ENCODE measurements around the gene MICAL1. TPM values are rescaled to one million over a fixed set of nuclear protein-coding genes. Genes with fewer than 3 reads are reported as not detected.

Gene MICAL1
- total and polyA plus RNA-seq, 10 of the 15 experiments (the other 5 are each of a cell fraction or from before 2014, with no cell fraction given) = 0.32 to 71.6 (median 45.3) TPM

DNA sequence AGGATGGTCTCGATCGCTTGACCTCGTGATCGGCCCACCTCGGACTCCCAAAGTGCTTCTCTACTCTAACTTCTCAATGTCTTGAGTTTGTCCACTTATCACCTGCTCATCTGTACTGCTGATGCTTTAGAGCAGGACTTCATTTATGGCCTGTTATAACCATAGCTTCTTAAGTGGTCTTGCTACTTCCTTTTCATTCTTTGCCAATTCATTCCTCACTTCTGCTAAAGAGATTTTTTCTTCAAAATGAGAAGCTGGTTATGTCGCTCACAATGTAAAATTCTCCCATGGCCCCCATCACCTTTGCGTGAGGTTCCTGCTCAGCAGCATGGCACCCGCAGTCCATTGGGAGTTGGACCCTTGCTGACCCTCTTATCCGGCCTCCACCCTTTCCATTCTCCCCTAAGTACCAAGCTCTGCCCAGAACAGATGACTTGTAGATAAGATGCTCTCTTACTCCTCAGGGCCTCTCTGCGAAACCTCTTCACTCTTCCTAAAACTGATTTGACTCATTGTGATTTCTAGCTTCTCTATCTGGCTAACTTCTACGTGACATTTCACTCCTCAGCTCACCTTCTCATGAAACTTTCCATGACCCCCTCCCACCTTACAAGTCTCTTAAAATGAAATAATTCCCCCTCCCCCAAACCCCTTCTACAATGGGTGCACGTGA lies 59.4 kb downstream of the MICAL1 start:
- BruUV-seq (replicated peaks) = no TSS peak
- Histone ChIP-seq H3K27ac (ENCODE audit: control insufficient read depth, insufficient read depth) (no peak overlapping the region), H3K27me3 (replicated peaks in 1 of 2; ENCODE audit: control insufficient read depth in 2 of 2, insufficient read depth in 2 of 2, low read length in 1 of 2) (no peaks in the 10 kb centered on the region), H2AFZ (ENCODE audit: control insufficient read depth, low read depth, low read length) (peak overlapping the region; percentile 5; the same call in 1 of the 2 replicates), H3K36me3 (ENCODE audit: control insufficient read depth in 2 of 2, insufficient read depth in 2 of 2, low read length in 1 of 2) (no peaks in the 10 kb centered on the region), H3K9ac (ENCODE audit: control insufficient read depth, insufficient read depth, low read length) (no peak overlapping the region), H4K20me1 (ENCODE audit: control insufficient read depth, insufficient read depth) (no peaks in the 10 kb centered on the region), H3K4me3 (no peak overlapping the region), H3K79me2 (ENCODE audit: control insufficient read depth, insufficient read depth, low read length) (no peaks in the 10 kb centered on the region), H3K4me2 (ENCODE audit: control insufficient read depth, insufficient read depth) (no peak overlapping the region), H3K4me1 (ENCODE audit: control insufficient read depth, insufficient read depth, low read length) (peaks cover 3% of the 10 kb centered on the region; the same call in 1 of the 2 replicates), H3K9me3 (replicated peaks; ENCODE audit: control insufficient read depth, insufficient read depth, low read length) (no peaks in the 10 kb centered on the region)
- DNase-seq (ENCODE audit: low read depth, low spot score) = no peak
- ATAC-seq = no peak
- ChIA-PET CTCF (interaction anchor here (0.7 to 0.9 kb wide), 2 partner anchors 11 to 208 kb away, joined by 3 read pairs; no protein-coding TSS in a partner anchor), SMC1A (ENCODE audit: uncharacterized antibody, unreplicated experiment) (interaction anchor here (0.9 to 1.5 kb wide), 2 partner anchors 15 to 40 kb away, joined by 3 to 6 read pairs; no protein-coding TSS in a partner anchor), RAD21 (ENCODE audit: unreplicated experiment) (interaction anchor here (0.7 kb wide), 1 partner anchor 56 kb away, joined by 3 read pairs; no protein-coding TSS in a partner anchor), POLR2A (no interaction called here)
- in situ Hi-C loops (cut with MboI) (no loop called here), intact Hi-C loops (cut with micrococcal nuclease; ENCODE audit: unreplicated experiment) (no loop called here)
- FAIRE-seq = no peak
- TF ChIP-seq, protein P1, sequence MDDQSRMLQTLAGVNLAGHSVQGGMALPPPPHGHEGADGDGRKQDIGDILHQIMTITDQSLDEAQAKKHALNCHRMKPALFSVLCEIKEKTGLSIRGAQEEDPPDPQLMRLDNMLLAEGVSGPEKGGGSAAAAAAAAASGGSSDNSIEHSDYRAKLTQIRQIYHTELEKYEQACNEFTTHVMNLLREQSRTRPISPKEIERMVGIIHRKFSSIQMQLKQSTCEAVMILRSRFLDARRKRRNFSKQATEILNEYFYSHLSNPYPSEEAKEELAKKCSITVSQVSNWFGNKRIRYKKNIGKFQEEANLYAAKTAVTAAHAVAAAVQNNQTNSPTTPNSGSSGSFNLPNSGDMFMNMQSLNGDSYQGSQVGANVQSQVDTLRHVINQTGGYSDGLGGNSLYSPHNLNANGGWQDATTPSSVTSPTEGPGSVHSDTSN (IDR thresholded peaks at IDR 0.05; ENCODE audit: insufficient replicate concordance, low read depth, low read length) = no peak
- TF ChIP-seq CEBPB (IDR thresholded peaks at IDR 0.05; ENCODE audit: borderline replicate concordance in 1 of 2, low read depth in 2 of 2, low read length in 2 of 2) (no peak), MYC (IDR thresholded peaks at IDR 0.05; ENCODE audit: insufficient read depth, insufficient read length, insufficient replicate concordance, low read length, severe bottlenecking) (no peak), BMI1 (IDR thresholded peaks at IDR 0.05; ENCODE audit: borderline replicate concordance) (no peak), MTA2 (IDR thresholded peaks at IDR 0.05; ENCODE audit: low read depth) (no peak), SMAD5 (IDR thresholded peaks at IDR 0.05; ENCODE audit: low read depth) (no peak), EGR1 (IDR thresholded peaks at IDR 0.05; ENCODE audit: borderline replicate concordance in 1 of 2, low read depth in 2 of 2, low read length in 2 of 2) (no peak)
- WGBS (ENCODE audit: insufficient coverage, insufficient replicate concordance, low lambda C conversion rate, missing lambda C conversion rate) = 51% methylated on average over 12 of the region's 12 CpGs

Other genes starting within 250 kb of the MICAL1 start
- gene CD164, start 73.3 kb downstream of the MICAL1 start, total RNA-seq (2014; rRNA removed) = 159 and 192 TPM in 2 replicates
- gene CD164, start 73.3 kb downstream of the MICAL1 start, total RNA-seq (2014; rRNA removed; fragmentation: Illumina TruSeq; extraction: Trizol) = 146 and 148 TPM in 2 replicates
- gene CD164, start 73.3 kb downstream of the MICAL1 start, total RNA-seq (2021) = 186 and 199 TPM in 2 replicates
- 447 and 530 TPM in 2 replicates for gene CD164, start 73.3 kb downstream of the MICAL1 start, polyA plus RNA-seq (2011; rRNA removed)
- 223 and 232 TPM in 2 replicates for gene CD164, start 73.3 kb downstream of the MICAL1 start, polyA plus RNA-seq (2014; fragmentation: Illumina TruSeq; extraction: Trizol)
- gene CD164, start 73.3 kb downstream of the MICAL1 start, polyA plus RNA-seq (2014; fragmentation: Nextera tagmentation; extraction: Ambion mirVana) = 100 to 1,000 TPM; 145 to 229 TPM
- gene CD164, start 73.3 kb downstream of the MICAL1 start, polyA plus RNA-seq (2014; rRNA removed) = 134 and 154 TPM in 2 replicates
- gene CD164, start 73.3 kb downstream of the MICAL1 start, polyA plus RNA-seq (2016; fragmentation: Nextera tagmentation; extraction: Ambion mirVana) = 100 to 1,000 TPM; 237 to 247 TPM
- 0.11 TPM in 1 of 2 replicates, not detected in the other for gene PPIL6, start 15.1 kb downstream of the MICAL1 start, total RNA-seq (2014; rRNA removed)
- not detected in 2 replicates for gene PPIL6, start 15.1 kb downstream of the MICAL1 start, total RNA-seq (2014; rRNA removed; fragmentation: Illumina TruSeq; extraction: Trizol)
- gene PPIL6, start 15.1 kb downstream of the MICAL1 start, total RNA-seq (2021) = 0.37 TPM in 1 of 2 replicates, not detected in the other
- not detected in 2 replicates for gene PPIL6, start 15.1 kb downstream of the MICAL1 start, polyA plus RNA-seq (2011; rRNA removed)
- gene PPIL6, start 15.1 kb downstream of the MICAL1 start, polyA plus RNA-seq (2014; fragmentation: Illumina TruSeq; extraction: Trizol) = 0.01 TPM in 1 of 2 replicates, not detected in the other
- not detected for gene PPIL6, start 15.1 kb downstream of the MICAL1 start, polyA plus RNA-seq (2014; fragmentation: Nextera tagmentation; extraction: Ambion mirVana)
- 0.12 TPM in 1 of 2 replicates, not detected in the other for gene PPIL6, start 15.1 kb downstream of the MICAL1 start, polyA plus RNA-seq (2014; rRNA removed)
- under 1 TPM; 0.17 to 0.26 TPM for gene PPIL6, start 15.1 kb downstream of the MICAL1 start, polyA plus RNA-seq (2016; fragmentation: Nextera tagmentation; extraction: Ambion mirVana)
- 13.8 and 15.4 TPM in 2 replicates for gene SMPD2, start 15.0 kb downstream of the MICAL1 start, total RNA-seq (2014; rRNA removed)
- 8.1 and 9.7 TPM in 2 replicates for gene SMPD2, start 15.0 kb downstream of the MICAL1 start, total RNA-seq (2014; rRNA removed; fragmentation: Illumina TruSeq; extraction: Trizol)
- gene SMPD2, start 15.0 kb downstream of the MICAL1 start, total RNA-seq (2021) = 12.3 and 13.0 TPM in 2 replicates
- 6.4 and 9.0 TPM in 2 replicates for gene SMPD2, start 15.0 kb downstream of the MICAL1 start, polyA plus RNA-seq (2011; rRNA removed)
- gene SMPD2, start 15.0 kb downstream of the MICAL1 start, polyA plus RNA-seq (2014; fragmentation: Illumina TruSeq; extraction: Trizol) = 10.4 and 13.4 TPM in 2 replicates
- gene SMPD2, start 15.0 kb downstream of the MICAL1 start, polyA plus RNA-seq (2014; fragmentation: Nextera tagmentation; extraction: Ambion mirVana) = under 1 TPM; 0.06 to 0.73 TPM
- gene SMPD2, start 15.0 kb downstream of the MICAL1 start, polyA plus RNA-seq (2014; rRNA removed) = 13.2 and 15.3 TPM in 2 replicates
- gene SMPD2, start 15.0 kb downstream of the MICAL1 start, polyA plus RNA-seq (2016; fragmentation: Nextera tagmentation; extraction: Ambion mirVana) = 1 to 10 TPM; 9.6 to 9.8 TPM
- 14.7 and 17.9 TPM in 2 replicates for gene ZBTB24, start 27.4 kb upstream of the MICAL1 start, total RNA-seq (2014; rRNA removed)
- gene ZBTB24, start 27.4 kb upstream of the MICAL1 start, total RNA-seq (2014; rRNA removed; fragmentation: Illumina TruSeq; extraction: Trizol) = 17.7 and 17.8 TPM in 2 replicates
- 11.9 and 12.4 TPM in 2 replicates for gene ZBTB24, start 27.4 kb upstream of the MICAL1 start, total RNA-seq (2021)
- 7.3 and 7.8 TPM in 2 replicates for gene ZBTB24, start 27.4 kb upstream of the MICAL1 start, polyA plus RNA-seq (2011; rRNA removed)
- gene ZBTB24, start 27.4 kb upstream of the MICAL1 start, polyA plus RNA-seq (2014; fragmentation: Illumina TruSeq; extraction: Trizol) = 12.1 and 13.3 TPM in 2 replicates
- 1 to 10 TPM; 2.9 to 3.0 TPM for gene ZBTB24, start 27.4 kb upstream of the MICAL1 start, polyA plus RNA-seq (2014; fragmentation: Nextera tagmentation; extraction: Ambion mirVana)
- 7.4 and 7.6 TPM in 2 replicates for gene ZBTB24, start 27.4 kb upstream of the MICAL1 start, polyA plus RNA-seq (2014; rRNA removed)
- gene ZBTB24, start 27.4 kb upstream of the MICAL1 start, polyA plus RNA-seq (2016; fragmentation: Nextera tagmentation; extraction: Ambion mirVana) = 1 to 10 TPM; 8.1 to 9.0 TPM
- 2.1 and 2.9 TPM in 2 replicates for gene AK9, start 235.4 kb upstream of the MICAL1 start, total RNA-seq (2014; rRNA removed)
- 4.6 and 4.7 TPM in 2 replicates for gene AK9, start 235.4 kb upstream of the MICAL1 start, total RNA-seq (2014; rRNA removed; fragmentation: Illumina TruSeq; extraction: Trizol)
- 2.8 and 3.4 TPM in 2 replicates for gene AK9, start 235.4 kb upstream of the MICAL1 start, total RNA-seq (2021)
- 5.3 and 7.3 TPM in 2 replicates for gene AK9, start 235.4 kb upstream of the MICAL1 start, polyA plus RNA-seq (2011; rRNA removed)
- 3.7 and 4.3 TPM in 2 replicates for gene AK9, start 235.4 kb upstream of the MICAL1 start, polyA plus RNA-seq (2014; fragmentation: Illumina TruSeq; extraction: Trizol)
- gene AK9, start 235.4 kb upstream of the MICAL1 start, polyA plus RNA-seq (2014; fragmentation: Nextera tagmentation; extraction: Ambion mirVana) = 1 to 10 TPM; 4.0 to 5.8 TPM
- 2.2 and 3.6 TPM in 2 replicates for gene AK9, start 235.4 kb upstream of the MICAL1 start, polyA plus RNA-seq (2014; rRNA removed)
- gene AK9, start 235.4 kb upstream of the MICAL1 start, polyA plus RNA-seq (2016; fragmentation: Nextera tagmentation; extraction: Ambion mirVana) = 1 to 10 TPM; 4.5 to 7.4 TPM
- 9.6 and 11.9 TPM in 2 replicates for gene FIG4, start 235.5 kb upstream of the MICAL1 start, total RNA-seq (2014; rRNA removed)
- gene FIG4, start 235.5 kb upstream of the MICAL1 start, total RNA-seq (2014; rRNA removed; fragmentation: Illumina TruSeq; extraction: Trizol) = 12.6 and 13.6 TPM in 2 replicates
- 10.6 and 11.2 TPM in 2 replicates for gene FIG4, start 235.5 kb upstream of the MICAL1 start, total RNA-seq (2021)
- gene FIG4, start 235.5 kb upstream of the MICAL1 start, polyA plus RNA-seq (2011; rRNA removed) = 23.2 and 33.7 TPM in 2 replicates
- gene FIG4, start 235.5 kb upstream of the MICAL1 start, polyA plus RNA-seq (2014; fragmentation: Illumina TruSeq; extraction: Trizol) = 15.6 and 25.9 TPM in 2 replicates
- gene FIG4, start 235.5 kb upstream of the MICAL1 start, polyA plus RNA-seq (2014; fragmentation: Nextera tagmentation; extraction: Ambion mirVana) = 1 to 10 TPM; 3.8 to 4.7 TPM
- 10.0 and 11.0 TPM in 2 replicates for gene FIG4, start 235.5 kb upstream of the MICAL1 start, polyA plus RNA-seq (2014; rRNA removed)
- 10 to 100 TPM; 13.9 to 14.0 TPM for gene FIG4, start 235.5 kb upstream of the MICAL1 start, polyA plus RNA-seq (2016; fragmentation: Nextera tagmentation; extraction: Ambion mirVana)

Data from GM12878 (cell line).